COLO668 (cell line): ENCODE data around the gene CCSER2.
A peak's percentile ranks its signal among the peaks of the same experiment; 100 is the strongest.
"Not testable (repeated sequence)": the region's sequence is repeated elsewhere in the genome, so short reads cannot be mapped to it uniquely, and the experiment has no call there.

Experiments
- DNase-seq: peaks from one replicate; lab custom pipeline; 2025; ENCODE audit not compliant: unreplicated experiment; lab: John Stamatoyannopoulos, UW

The CCSER2 gene

GRCh38 chr10:84519235-84519634, 190.8 kb downstream of the CCSER2 start:
- DNase-seq, result no peak

- DNase-seq, result no peak
Observed at GRCh38 chr10:84521013-84521412, 192.6 kb downstream of the CCSER2 start.

DNA sequence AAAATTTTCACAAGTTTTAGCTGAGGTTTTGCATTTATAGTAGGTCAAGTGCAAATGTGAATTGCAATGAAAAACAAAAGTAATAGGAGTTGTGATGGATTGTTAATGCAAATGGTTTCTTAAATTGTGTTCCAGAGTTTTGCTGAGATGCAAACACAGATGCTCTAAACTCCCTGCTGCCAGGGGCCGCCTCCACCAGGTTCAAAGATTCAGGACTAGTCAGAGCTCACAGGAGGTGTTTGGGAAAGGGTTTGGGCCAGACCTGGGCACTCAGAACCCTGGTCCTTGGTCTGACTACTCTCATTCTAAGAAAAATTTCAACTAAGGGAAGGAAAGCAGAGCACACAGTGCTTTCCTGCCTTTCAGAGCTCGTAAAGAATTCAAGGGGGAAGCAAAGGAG, 193.1 kb downstream of the CCSER2 start:
- no peak for DNase-seq

GRCh38 chr10:84522612-84523462, 194.4 kb downstream of the CCSER2 start:
- DNase-seq, result no peak

- DNase-seq, result peak; percentile 25
Observed at GRCh38 chr10:84523526-84523925, 195.1 kb downstream of the CCSER2 start.

DNA sequence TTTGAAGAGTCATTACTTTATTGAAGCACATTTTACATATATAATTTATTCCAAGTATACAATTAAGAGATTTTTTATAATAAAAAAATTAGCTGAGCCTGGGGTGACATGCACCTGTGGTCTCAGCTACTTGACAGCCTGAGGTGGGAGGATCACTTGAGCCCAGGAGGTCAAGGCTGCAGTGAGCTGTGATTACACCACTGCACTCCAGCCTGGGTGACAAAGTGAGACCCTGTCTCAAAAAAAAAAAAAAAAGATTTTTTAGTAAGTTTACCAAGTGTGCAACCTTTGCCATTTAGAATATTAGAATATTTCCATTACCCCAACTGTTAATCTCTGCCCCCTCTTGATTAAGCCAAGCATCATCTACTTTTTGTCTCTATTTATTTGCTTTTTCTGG, 196.0 kb downstream of the CCSER2 start:
- no peak for DNase-seq

DNA sequence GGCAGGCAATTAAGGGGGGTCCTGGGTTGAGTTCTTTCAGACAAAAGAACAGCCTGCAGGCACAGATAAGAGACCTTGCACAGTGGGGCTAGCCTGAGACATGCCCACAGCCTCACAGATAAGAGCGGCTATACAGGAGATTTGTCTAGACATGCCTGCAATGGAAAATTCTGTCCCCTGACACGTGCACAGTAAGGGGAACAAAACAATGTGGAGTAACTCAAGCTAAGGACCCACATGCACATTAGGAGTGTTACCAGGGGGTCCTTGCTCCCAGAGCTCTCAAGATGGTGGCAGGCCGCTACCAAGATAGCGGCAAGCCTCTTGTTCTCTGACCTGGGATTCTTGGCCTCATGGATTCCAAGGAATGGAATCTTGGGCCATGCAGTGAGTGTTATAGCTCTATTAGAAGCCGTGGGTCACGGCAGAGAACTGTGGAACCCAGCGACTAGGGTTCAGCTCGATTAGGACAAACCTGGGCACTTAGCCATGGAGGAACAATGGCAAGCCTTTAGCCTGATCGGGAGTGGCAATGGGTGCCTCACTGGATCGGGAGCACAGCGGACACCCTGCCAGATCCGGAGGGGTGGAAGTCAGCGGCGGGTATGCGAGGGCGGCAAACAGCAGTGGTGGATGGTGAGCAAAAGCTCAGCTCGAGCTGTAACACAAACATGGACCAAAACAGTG, 196.9 kb downstream of the CCSER2 start:
- DNase-seq, result no peak

GRCh38 chr10:84525807-84526182, 197.4 kb downstream of the CCSER2 start:
- not testable (repeated sequence) for DNase-seq

GRCh38 chr10:84527386-84527785, 199.0 kb downstream of the CCSER2 start:
- DNase-seq, result not testable (repeated sequence)

DNA sequence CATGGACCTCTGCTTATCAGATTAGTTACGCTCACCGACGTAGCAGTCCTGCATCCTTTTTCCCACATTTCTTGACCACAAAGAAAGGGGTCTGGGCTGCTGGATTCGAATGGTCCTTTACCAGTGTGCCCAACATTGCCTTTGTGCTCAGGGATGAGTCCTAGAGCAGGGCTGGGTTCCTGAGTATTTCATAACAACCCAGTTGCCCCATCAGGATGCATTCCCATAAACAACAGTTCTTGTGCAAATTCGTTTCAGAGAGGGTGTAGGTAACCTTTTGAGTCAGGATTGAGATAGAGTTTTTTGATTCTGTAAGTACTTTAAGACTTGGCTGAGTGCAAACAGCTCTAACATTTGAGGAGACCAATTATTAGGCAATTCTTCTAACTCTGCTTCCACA, 200.1 kb downstream of the CCSER2 start:
- DNase-seq, result not testable (repeated sequence)

DNA sequence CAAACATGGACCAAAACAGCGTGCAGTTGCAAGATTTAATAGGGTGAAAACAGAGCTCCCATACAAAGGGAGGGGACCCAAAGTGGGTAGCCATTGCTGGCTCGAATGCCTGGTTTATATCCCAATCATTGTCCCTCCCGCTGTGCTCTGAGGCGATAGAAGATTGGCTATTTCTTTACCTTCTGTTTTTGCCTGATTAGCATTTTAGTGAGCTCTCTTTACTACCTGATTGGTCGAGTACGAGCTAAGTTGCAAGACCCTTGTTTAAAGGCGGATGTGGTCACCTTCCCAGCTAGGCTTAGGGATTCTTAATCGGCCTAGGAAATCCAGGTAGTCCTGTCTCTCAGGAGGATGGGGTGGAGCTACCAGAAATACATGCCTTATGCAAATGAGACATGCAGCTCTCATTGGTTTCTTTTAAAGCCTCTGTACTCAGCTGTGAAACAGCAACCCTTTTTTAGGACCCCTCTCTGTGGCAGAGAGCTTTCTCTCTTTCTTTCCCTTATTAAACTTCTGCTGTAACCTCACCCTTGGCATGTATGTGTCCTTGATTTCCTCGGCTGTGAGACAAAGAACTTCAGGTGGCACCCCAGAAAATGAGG, 202.4 kb downstream of the CCSER2 start:
- no peak for DNase-seq

- DNase-seq, result no peak
Observed at GRCh38 chr10:84531396-84531795, 203.0 kb downstream of the CCSER2 start.

DNA sequence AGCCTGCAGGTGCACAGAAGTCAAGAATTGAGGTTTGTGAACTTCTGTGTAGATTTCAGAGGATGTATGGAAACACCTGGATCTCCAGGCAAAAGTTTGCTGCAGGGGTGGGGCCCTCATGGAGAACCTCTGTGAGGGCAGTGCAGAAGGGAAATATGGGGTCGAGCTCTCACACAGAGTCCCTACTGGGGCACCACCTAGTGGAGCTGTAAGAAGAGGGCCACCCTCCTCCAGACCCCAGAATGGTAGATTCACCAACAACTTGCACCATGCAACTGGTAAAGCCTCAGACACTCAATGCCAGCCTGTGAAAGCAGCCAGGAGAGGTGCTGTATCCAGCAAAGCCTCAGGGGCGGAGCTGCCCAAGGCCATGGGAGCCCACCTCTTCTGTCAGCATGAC, 205.8 kb downstream of the CCSER2 start:
- DNase-seq, result no peak

DNA sequence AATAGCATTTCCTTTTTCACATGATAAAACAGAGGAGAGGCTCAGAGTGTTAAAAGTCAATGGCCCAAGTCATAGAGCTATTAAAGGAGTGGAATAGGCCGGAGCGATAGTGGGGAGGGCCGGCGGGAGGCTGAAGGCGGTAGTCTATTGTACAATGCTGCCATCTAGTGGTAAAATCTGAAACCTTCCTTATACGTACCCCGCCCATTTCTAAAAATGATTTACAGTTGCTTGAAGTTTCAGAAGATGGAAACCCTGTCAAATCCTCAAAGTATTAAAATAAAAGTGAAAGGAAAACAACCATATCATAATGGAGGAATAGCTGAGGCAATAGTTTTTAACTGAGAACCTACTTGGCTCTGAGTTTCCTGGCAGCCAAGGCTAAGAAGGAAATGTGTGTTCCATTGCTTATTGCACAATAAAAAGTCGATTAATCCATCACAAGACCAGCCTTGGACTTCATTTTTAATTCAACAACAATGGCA, 209.1 kb downstream of the CCSER2 start:
- peak; percentile 26 for DNase-seq

GRCh38 chr10:84538036-84538435, 209.6 kb downstream of the CCSER2 start:
- no peak for DNase-seq

GRCh38 chr10:84539216-84539615, 210.8 kb downstream of the CCSER2 start:
- no peak for DNase-seq

DNA sequence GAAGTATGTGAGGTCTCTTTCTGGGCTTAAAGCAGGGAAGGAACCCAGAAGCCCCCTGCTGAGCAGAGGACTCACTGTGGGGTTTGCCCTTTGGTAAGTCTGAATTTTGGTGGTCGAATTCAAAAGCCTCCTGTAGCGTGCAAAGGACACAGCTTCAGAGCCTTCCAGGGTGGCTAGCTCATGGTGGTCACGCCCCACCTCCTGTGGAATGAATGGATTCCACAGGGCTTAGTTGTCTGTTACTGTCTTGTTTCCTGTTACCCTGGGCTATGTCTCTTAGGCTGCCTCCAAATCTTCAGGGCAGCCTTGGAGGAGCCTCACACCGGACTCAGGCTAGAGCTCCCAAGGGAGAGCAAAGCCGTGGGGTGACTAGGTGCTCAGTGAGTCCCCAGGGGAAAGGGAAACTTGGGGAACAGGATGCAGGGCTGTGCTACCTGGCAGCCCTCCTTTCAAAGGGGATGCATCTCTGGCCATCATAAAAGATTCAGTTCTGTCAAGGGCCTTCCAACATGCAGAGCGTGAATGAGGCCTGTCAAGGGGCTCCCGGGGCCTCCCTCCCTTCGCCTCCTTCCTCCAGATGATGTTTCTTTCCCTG, 211.7 kb downstream of the CCSER2 start:
- no peak for DNase-seq

DNA sequence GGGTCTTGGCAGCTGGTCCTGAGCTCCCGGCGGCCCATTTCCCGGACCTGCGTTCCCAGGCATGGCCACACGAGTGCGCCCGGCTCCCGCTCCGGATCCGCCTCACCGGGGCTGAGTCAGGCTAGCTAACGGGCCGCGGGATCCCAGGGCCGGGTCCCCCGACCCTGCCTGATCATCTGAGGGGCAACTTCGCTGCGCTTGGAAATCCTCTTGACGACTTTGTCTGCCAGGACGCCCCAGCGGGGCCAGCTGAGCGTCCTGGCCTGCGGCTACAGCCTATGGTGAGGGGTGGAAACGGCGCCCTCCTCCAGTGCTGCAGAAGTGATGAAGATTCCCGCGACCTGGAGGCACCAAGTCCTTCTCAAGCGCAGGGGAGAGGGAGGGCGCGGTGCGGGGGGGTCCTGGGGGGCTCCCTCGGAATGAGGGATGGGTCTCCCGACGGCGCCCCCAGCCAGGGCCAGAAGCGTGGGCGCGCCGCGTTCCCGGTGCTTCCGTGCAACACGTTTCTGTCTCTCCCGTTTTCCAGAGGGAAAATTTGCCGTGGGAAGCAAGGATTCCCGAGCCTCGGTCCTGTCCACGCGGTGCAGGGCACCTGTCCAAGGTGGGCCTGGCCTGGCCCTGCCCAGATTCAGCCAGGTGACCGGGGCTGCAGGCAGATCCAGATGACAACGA, 212.4 kb downstream of the CCSER2 start:
- DNase-seq, result peak; percentile 56

DNA sequence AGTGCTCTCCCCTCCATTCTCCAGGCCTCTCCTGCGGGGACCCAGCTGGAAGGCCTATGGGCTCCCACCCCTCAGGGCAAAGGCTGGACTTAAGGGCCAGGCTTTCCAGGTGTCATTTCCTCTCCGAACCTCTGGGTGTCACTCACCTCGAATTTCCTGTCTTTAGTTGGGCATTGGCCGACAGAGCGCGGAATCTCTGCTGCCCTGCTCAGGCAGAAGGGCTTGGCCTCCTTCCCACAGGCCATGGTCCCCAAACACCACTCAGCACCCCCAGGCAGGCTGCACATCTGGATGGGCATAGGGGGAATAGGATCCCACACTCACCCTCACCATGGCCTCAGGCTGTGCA, 212.9 kb downstream of the CCSER2 start:
- peak; percentile 10 for DNase-seq

GRCh38 chr10:84542522-84543490, 214.4 kb downstream of the CCSER2 start:
- no peak for DNase-seq
